GM12873 (cell line): Measurements from ENCODE around the gene INPP4A.

Experiments
- CTCF ChIP-seq: IDR thresholded peaks from 2 replicates; pipeline ENCODE4 v1.5.1; 2012; ENCODE audit warnings: low read depth, mild to moderate bottlenecking, moderate library complexity, low read length, control low read depth; ENCODE audit not compliant: insufficient read depth; ENCODE audit errors: missing control alignments

Gene INPP4A

GRCh38 chr2:98537390-98538126 is 92.9 kb downstream of the INPP4A start:
- TF ChIP-seq CTCF: no peak

GRCh38 chr2:98538280-98539041 is 93.8 kb downstream of the INPP4A start:
- no peak for TF ChIP-seq CTCF

GRCh38 chr2:98539056-98539735 is 94.5 kb downstream of the INPP4A start:
- TF ChIP-seq CTCF: no peak

GRCh38 chr2:98540536-98540935 is 95.9 kb downstream of the INPP4A start:
- no peak for TF ChIP-seq CTCF

- no peak for TF ChIP-seq CTCF
Measured at GRCh38 chr2:98541489-98541888, 96.8 kb downstream of the INPP4A start.

GRCh38 chr2:98541906-98542305 is 97.2 kb downstream of the INPP4A start:
- no peak for TF ChIP-seq CTCF

GRCh38 chr2:98543214-98543613 is 98.6 kb downstream of the INPP4A start:
- no peak for TF ChIP-seq CTCF
